Measurements from ENCODE around the gene MAP3K14.
"Not testable (repeated sequence)": the region's sequence is repeated elsewhere in the genome, so short reads cannot be mapped to it uniquely, and the experiment has no call there.

MAP3K14 gene

GRCh38 chr17:45306623-45307022, 10.2 kb downstream of the MAP3K14 start:
- TF ChIP-seq CTCF (IDR thresholded peaks at IDR 0.05; ENCODE audit: low read depth, low read length) = peak; percentile 32
- no peak for DNase-seq

GRCh38 chr17:45306094-45306493, 10.7 kb downstream of the MAP3K14 start:
- TF ChIP-seq CTCF (IDR thresholded peaks at IDR 0.05; ENCODE audit: low read depth, low read length) = no peak
- H3K36me3 ChIP-seq = peaks cover 5% of the 10 kb centered on the region; the same call in 1 of the 2 replicates
- no peaks in the 10 kb centered on the region for H3K27me3 ChIP-seq
- H3K4me1 ChIP-seq = peaks cover 9% of the 10 kb centered on the region
- no peak for DNase-seq
- H3K9me3 ChIP-seq = no peaks in the 10 kb centered on the region
- no peak overlapping the region for H3K4me3 ChIP-seq (ENCODE audit: low read depth, low read length)

More at GRCh38 chr17:45306623-45307022, 10.2 kb downstream of the MAP3K14 start:
- Histone ChIP-seq H3K9me3 (no peaks in the 10 kb centered on the region), H3K36me3 (peaks cover 5% of the 10 kb centered on the region; the same call in 1 of the 2 replicates), H3K4me3 (ENCODE audit: low read depth, low read length) (no peak overlapping the region), H3K4me1 (peaks cover 14% of the 10 kb centered on the region), H3K27me3 (no peaks in the 10 kb centered on the region)

- Histone ChIP-seq H3K36me3 (peaks cover 5% of the 10 kb centered on the region; the same call in 1 of the 2 replicates), H3K9me3 (no peaks in the 10 kb centered on the region), H3K4me1 (peaks cover 4% of the 10 kb centered on the region)
Measured at GRCh38 chr17:45305530-45306087, 11.2 kb downstream of the MAP3K14 start.

GRCh38 chr17:45302649-45303173, 14.1 kb downstream of the MAP3K14 start:
- H3K4me1 ChIP-seq = peaks cover 13% of the 10 kb centered on the region
- DNase-seq = no peak

More at GRCh38 chr17:45305530-45306087, 11.2 kb downstream of the MAP3K14 start:
- no peak for TF ChIP-seq CTCF (IDR thresholded peaks at IDR 0.05; ENCODE audit: low read depth, low read length)
- DNase-seq = no peak
- Histone ChIP-seq H3K4me3 (ENCODE audit: low read depth, low read length) (no peak overlapping the region), H3K27me3 (no peaks in the 10 kb centered on the region)

GRCh38 chr17:45302220-45302619, 14.6 kb downstream of the MAP3K14 start:
- H3K9me3 ChIP-seq; H3K4me3 ChIP-seq (ENCODE audit: low read depth, low read length); H3K27me3 ChIP-seq; H3K36me3 ChIP-seq; DNase-seq: not testable (repeated sequence)
- peaks cover 13% of the 10 kb centered on the region for H3K4me1 ChIP-seq

More at GRCh38 chr17:45302649-45303173, 14.1 kb downstream of the MAP3K14 start:
- H3K9me3 ChIP-seq = no peaks in the 10 kb centered on the region
- no peak for TF ChIP-seq CTCF (IDR thresholded peaks at IDR 0.05; ENCODE audit: low read depth, low read length)
- H3K27me3 ChIP-seq = no peaks in the 10 kb centered on the region
- no peak overlapping the region for H3K4me3 ChIP-seq (ENCODE audit: low read depth, low read length)
- no peaks in the 10 kb centered on the region; the same call in 1 of the 2 replicates for H3K36me3 ChIP-seq

GRCh38 chr17:45301674-45302073, 15.1 kb downstream of the MAP3K14 start:
- Histone ChIP-seq H3K9me3 (no peaks in the 10 kb centered on the region), H3K36me3 (no peaks in the 10 kb centered on the region; the same call in 1 of the 2 replicates), H3K4me3 (ENCODE audit: low read depth, low read length) (no peak overlapping the region), H3K4me1 (peaks cover 16% of the 10 kb centered on the region), H3K27me3 (no peaks in the 10 kb centered on the region)
- TF ChIP-seq CTCF (IDR thresholded peaks at IDR 0.05; ENCODE audit: low read depth, low read length) = no peak
- DNase-seq = no peak

All from BE2C (cell line).